ENCODE results near the gene TMEM63A. TPM values are rescaled to one million over a fixed set of nuclear protein-coding genes. Genes with fewer than 3 reads are reported as not detected.

Gene TMEM63A
- total RNA-seq, 1 donor from 2014 or later: 41.3 TPM

DNA sequence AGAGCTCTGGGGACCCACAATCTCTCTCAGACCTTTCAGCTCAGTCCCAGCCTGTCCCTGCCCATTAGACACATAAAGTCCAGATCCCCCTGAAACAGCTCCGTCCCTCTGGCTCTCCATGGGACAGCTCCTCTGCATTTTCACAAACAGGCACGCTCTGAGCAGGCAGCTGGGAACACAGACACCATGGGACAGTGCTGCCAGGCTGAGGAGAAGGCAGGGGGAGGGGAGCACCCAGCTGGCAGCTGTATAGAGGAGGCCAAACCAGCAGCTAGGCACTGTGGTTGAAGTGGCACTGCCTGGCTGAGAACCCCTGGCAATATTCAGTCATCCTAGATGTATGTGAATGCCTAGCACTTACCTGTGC, 2.0 kb downstream of the TMEM63A start:
- H3K36me3 ChIP-seq: peaks cover 5 to 11% of the 10 kb centered on the region in 2 donors
- TF ChIP-seq, protein P1, sequence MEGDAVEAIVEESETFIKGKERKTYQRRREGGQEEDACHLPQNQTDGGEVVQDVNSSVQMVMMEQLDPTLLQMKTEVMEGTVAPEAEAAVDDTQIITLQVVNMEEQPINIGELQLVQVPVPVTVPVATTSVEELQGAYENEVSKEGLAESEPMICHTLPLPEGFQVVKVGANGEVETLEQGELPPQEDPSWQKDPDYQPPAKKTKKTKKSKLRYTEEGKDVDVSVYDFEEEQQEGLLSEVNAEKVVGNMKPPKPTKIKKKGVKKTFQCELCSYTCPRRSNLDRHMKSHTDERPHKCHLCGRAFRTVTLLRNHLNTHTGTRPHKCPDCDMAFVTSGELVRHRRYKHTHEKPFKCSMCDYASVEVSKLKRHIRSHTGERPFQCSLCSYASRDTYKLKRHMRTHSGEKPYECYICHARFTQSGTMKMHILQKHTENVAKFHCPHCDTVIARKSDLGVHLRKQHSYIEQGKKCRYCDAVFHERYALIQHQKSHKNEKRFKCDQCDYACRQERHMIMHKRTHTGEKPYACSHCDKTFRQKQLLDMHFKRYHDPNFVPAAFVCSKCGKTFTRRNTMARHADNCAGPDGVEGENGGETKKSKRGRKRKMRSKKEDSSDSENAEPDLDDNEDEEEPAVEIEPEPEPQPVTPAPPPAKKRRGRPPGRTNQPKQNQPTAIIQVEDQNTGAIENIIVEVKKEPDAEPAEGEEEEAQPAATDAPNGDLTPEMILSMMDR (IDR thresholded peaks at IDR 0.05): no peak
- intact Hi-C loops (cut with DNase I): loop anchor here (2.0 to 5.0 kb wide), 3 partner anchors 15 to 182 kb away; partner anchors contain the start of gene H3-3A
- H3K4me3 ChIP-seq: peak overlapping the region in 1 of 2 donors; percentile 90
- peaks cover 25 to 46% of the 10 kb centered on the region in 2 donors for H3K4me1 ChIP-seq
- H3K9me3 ChIP-seq: no peaks in the 10 kb centered on the region
- H3K27me3 ChIP-seq: no peaks in the 10 kb centered on the region
- no peak for DNase-seq (ENCODE audit: low spot score in 2 of 2)
- H3K27ac ChIP-seq: peak overlapping the region; percentile 56 to 87

DNA sequence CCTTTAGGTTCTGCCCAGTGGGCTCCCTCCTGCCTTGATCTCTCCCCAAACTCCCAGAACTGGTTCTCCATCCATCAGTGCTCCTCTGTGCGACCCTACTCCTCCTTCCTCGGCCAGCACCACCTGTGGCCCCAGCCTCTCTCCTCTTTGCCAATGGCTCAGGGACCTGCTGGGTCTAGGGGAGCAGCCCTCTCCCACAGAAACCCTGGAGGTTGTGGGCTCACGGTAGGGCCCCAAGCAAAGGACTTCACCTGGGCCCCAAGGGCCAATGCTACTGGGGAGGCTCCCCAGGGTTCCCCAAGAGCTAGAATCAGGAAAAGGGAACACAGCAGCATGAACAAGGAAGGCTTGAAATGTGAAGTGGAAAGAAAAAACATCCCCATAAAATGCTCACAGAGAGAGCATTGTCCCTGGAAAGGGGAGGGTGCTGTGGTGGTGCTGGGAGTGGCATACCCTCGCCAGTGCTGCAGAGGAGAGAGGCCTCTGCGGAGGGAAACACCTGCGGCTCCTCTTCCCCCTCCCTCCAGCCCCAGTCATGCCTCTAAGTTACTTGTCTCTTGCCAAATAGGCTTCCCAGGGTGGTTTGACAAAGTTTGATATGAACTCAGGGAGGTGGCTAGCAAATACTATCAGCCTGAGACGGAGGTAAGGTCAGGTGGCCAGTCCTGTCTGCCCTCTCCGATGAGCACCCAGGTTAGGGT, 2.5 kb downstream of the TMEM63A start:
- Histone ChIP-seq H3K4me1 (peaks cover 25 to 46% of the 10 kb centered on the region in 2 donors), H3K9me3 (no peaks in the 10 kb centered on the region), H3K36me3 (peaks cover 8 to 15% of the 10 kb centered on the region in 2 donors), H3K4me3 (peak overlapping the region in 1 of 2 donors; percentile 90), H3K27me3 (no peaks in the 10 kb centered on the region), H3K27ac (peak overlapping the region; percentile 56 to 87)
- DNase-seq (ENCODE audit: low spot score in 2 of 2): no peak
- intact Hi-C loops (cut with DNase I): loop anchor here (2.0 to 5.0 kb wide), 3 partner anchors 15 to 183 kb away; partner anchors contain the start of gene H3-3A
- TF ChIP-seq, protein P1 (IDR thresholded peaks at IDR 0.05): no peak

DNA sequence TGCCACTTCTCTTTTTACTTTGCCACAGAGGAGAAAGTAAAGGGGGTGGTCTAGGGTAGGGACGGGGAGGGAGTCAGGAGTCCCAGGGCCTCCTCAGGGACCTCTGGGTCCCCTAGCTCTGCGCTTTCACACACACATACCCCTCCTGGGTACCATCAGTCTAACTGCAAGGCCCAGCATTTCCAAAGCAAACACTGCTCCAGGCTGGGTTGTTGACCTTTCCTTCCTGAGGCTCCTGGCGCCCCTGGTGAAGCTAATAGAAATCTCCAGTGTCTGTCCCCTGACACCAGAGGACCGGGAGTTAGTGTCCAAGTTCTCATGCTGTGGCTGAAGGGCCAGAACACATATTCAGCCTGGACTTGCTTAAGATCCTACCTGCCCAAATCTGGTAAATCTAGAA, 3.9 kb downstream of the TMEM63A start:
- H3K4me1 ChIP-seq: peaks cover 25 to 46% of the 10 kb centered on the region in 2 donors
- H3K27me3 ChIP-seq: no peaks in the 10 kb centered on the region
- peak overlapping the region in 1 of 2 donors; percentile 3 for H3K4me3 ChIP-seq
- peak overlapping the region; percentile 56 to 87 for H3K27ac ChIP-seq
- DNase-seq (ENCODE audit: low spot score in 2 of 2): no peak
- H3K9me3 ChIP-seq: no peaks in the 10 kb centered on the region
- H3K36me3 ChIP-seq: peaks cover 17 to 29% of the 10 kb centered on the region in 2 donors
- intact Hi-C loops (cut with DNase I): no loop called here
- TF ChIP-seq, protein P1 (IDR thresholded peaks at IDR 0.05): no peak

DNA sequence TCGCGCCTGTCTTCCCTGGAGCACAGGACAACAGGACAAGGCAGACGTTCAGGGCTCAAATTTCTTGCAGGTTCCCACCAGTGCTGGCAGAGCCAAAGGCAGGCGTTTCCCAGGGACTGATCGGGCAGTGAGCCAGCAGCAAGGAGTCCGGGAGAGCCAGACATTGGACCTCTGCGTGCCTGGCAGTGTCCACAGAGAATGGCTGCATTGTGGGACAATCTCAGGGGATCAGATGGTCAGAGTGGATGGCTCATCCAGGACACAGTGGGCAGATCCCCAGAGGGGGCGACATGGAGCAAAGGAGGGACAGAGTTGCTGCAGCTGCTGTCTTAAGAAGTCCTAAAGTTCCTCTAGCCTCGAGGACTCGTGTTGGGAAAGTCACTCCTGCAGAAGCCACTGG, 4.6 kb downstream of the TMEM63A start:
- Histone ChIP-seq H3K4me1 (peaks cover 25 to 46% of the 10 kb centered on the region in 2 donors), H3K9me3 (no peaks in the 10 kb centered on the region), H3K4me3 (peak overlapping the region in 1 of 2 donors; percentile 3), H3K27me3 (no peaks in the 10 kb centered on the region), H3K36me3 (peaks cover 21 to 34% of the 10 kb centered on the region in 2 donors), H3K27ac (peak overlapping the region; percentile 56 to 87)
- TF ChIP-seq, protein P1 (IDR thresholded peaks at IDR 0.05): peak in 2 of 3 experiments; percentile 42 to 51
- intact Hi-C loops (cut with DNase I): no loop called here
- DNase-seq (ENCODE audit: low spot score in 2 of 2): peak in 1 of 2 donors; percentile 78

DNA sequence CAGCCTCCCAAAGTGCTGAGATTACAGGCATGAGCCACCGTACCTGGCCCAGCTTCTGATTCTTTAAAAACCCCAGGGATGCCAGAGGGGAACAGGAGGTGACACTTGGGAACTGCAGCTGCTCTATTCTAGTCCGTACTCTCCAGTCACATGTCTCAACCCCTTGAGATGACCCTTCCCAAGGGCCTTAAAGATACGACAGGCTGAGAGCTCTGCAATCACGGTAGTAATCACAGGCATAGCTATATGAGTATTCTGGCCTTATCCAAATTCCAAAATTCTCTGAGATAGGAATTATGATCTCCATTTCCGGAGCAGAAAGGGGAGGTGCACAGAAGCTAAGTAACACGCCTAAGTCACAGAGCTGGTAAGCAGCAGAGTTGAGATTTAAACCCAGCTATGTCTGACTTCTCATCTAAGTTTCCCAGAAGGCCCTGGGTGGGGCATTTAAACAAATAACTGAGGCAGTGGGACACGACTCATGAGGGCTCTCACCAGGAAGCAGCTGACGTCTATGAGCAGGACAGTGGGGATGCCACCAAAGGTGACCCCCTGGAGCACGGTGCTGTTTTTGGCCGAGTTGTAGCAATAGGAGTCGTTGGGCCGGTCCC, 5.2 kb downstream of the TMEM63A start:
- Histone ChIP-seq H3K27me3 (no peaks in the 10 kb centered on the region), H3K4me3 (no peak overlapping the region), H3K36me3 (peaks cover 21 to 36% of the 10 kb centered on the region in 2 donors), H3K4me1 (peaks cover 25 to 46% of the 10 kb centered on the region in 2 donors), H3K9me3 (no peaks in the 10 kb centered on the region), H3K27ac (peak overlapping the region; percentile 56 to 87)
- intact Hi-C loops (cut with DNase I): no loop called here
- DNase-seq (ENCODE audit: low spot score in 2 of 2): no peak
- TF ChIP-seq, protein P1 (IDR thresholded peaks at IDR 0.05): no peak
